ENCODE measurements around the gene ZNF614.

DNA sequence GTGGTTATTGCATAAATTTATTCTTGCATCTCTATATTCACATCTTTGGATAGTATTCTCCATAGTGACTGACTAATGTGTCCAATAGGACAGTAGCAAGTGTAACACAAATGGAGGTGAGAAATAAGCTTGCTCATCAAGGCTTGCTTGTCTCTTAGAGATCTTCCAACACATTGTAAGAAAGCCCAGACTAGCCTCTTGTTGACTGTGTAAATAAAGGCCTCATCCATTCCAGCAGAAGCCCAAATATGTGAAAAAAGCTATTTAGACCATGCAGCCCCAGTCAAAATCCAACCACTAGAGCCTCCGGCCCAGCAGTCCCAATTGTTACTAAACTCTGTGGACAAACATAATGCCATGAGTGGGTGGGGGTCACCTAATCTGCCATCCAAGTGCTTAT is 17.5 kb downstream of the ZNF614 start:
- TF ChIP-seq, protein P1, sequence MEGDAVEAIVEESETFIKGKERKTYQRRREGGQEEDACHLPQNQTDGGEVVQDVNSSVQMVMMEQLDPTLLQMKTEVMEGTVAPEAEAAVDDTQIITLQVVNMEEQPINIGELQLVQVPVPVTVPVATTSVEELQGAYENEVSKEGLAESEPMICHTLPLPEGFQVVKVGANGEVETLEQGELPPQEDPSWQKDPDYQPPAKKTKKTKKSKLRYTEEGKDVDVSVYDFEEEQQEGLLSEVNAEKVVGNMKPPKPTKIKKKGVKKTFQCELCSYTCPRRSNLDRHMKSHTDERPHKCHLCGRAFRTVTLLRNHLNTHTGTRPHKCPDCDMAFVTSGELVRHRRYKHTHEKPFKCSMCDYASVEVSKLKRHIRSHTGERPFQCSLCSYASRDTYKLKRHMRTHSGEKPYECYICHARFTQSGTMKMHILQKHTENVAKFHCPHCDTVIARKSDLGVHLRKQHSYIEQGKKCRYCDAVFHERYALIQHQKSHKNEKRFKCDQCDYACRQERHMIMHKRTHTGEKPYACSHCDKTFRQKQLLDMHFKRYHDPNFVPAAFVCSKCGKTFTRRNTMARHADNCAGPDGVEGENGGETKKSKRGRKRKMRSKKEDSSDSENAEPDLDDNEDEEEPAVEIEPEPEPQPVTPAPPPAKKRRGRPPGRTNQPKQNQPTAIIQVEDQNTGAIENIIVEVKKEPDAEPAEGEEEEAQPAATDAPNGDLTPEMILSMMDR (IDR thresholded peaks at IDR 0.05), result no peak
- TF ChIP-seq, protein P2, sequence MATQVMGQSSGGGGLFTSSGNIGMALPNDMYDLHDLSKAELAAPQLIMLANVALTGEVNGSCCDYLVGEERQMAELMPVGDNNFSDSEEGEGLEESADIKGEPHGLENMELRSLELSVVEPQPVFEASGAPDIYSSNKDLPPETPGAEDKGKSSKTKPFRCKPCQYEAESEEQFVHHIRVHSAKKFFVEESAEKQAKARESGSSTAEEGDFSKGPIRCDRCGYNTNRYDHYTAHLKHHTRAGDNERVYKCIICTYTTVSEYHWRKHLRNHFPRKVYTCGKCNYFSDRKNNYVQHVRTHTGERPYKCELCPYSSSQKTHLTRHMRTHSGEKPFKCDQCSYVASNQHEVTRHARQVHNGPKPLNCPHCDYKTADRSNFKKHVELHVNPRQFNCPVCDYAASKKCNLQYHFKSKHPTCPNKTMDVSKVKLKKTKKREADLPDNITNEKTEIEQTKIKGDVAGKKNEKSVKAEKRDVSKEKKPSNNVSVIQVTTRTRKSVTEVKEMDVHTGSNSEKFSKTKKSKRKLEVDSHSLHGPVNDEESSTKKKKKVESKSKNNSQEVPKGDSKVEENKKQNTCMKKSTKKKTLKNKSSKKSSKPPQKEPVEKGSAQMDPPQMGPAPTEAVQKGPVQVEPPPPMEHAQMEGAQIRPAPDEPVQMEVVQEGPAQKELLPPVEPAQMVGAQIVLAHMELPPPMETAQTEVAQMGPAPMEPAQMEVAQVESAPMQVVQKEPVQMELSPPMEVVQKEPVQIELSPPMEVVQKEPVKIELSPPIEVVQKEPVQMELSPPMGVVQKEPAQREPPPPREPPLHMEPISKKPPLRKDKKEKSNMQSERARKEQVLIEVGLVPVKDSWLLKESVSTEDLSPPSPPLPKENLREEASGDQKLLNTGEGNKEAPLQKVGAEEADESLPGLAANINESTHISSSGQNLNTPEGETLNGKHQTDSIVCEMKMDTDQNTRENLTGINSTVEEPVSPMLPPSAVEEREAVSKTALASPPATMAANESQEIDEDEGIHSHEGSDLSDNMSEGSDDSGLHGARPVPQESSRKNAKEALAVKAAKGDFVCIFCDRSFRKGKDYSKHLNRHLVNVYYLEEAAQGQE (IDR thresholded peaks at IDR 0.05; ENCODE audit: insufficient read depth in 1 of 2, low read depth in 2 of 2, low read length in 1 of 2), result no peak
